Measurements from ENCODE around the gene PPP1R16B. TPM values are rescaled to one million over a fixed set of nuclear protein-coding genes. Genes with fewer than 3 reads are reported as not detected.

PPP1R16B gene
- total and polyA plus RNA-seq, 2 of the 8 experiments (the other 6 are each of a cell fraction or from before 2014, with no cell fraction given) = 2.6 to 8.9 TPM

- Histone ChIP-seq H3K23ac (ENCODE audit: insufficient read length) (no peak overlapping the region), H3K9ac (replicated peaks in 1 of 4; ENCODE audit: extremely low read depth in 1 of 4, low read depth in 3 of 4, low read length in 3 of 4) (no peak overlapping the region), H2AFZ (ENCODE audit: low read length) (no peak overlapping the region), H3K27me3 (replicated peaks in 1 of 4; ENCODE audit: control insufficient read depth in 3 of 4, extremely low read depth in 1 of 4, insufficient read depth in 3 of 4, low read length in 3 of 4) (no peaks in the 10 kb centered on the region), H3K18ac (ENCODE audit: extremely low read depth, low read length) (no peak overlapping the region), H3K4me1 (replicated peaks in 1 of 4; ENCODE audit: control insufficient read depth in 3 of 4, insufficient read depth in 4 of 4, low read length in 3 of 4) (no peaks in the 10 kb centered on the region; a peak in 1 of 7 replicates), H2BK12ac (ENCODE audit: low read depth, low read length) (no peak overlapping the region), H3K36me3 (ENCODE audit: control insufficient read depth in 2 of 4, insufficient read depth in 4 of 4, low read length in 3 of 4) (no peaks in the 10 kb centered on the region), H3K79me2 (ENCODE audit: control insufficient read depth in 1 of 2, insufficient read depth in 2 of 2, low read length in 2 of 2) (no peaks in the 10 kb centered on the region), H4K8ac (ENCODE audit: extremely low read depth, insufficient read depth, low read length) (no peak overlapping the region), H4K91ac (replicated peaks; ENCODE audit: insufficient read length, low read length) (no peak overlapping the region), H3K79me1 (ENCODE audit: low read depth, low read length) (no peaks in the 10 kb centered on the region), H3K4ac (replicated peaks; ENCODE audit: insufficient read length, low read depth, low read length) (no peak overlapping the region), H3K4me3 (ENCODE audit: extremely low read depth in 1 of 4, insufficient read depth in 2 of 4, low read depth in 3 of 4, low read length in 4 of 4) (no peak overlapping the region), H2BK15ac (ENCODE audit: low read length) (no peak overlapping the region), H3K27ac (ENCODE audit: low read depth, low read length) (no peak overlapping the region), H2AK5ac (ENCODE audit: low read depth, low read length) (no peak overlapping the region), H2BK5ac (ENCODE audit: low read depth, low read length) (no peak overlapping the region), H4K5ac (ENCODE audit: insufficient read length, low read depth, low read length) (no peak overlapping the region), H2BK120ac (replicated peaks; ENCODE audit: low read depth, low read length) (no peak overlapping the region), H2BK20ac (ENCODE audit: low read length) (no peak overlapping the region), H3K23me2 (ENCODE audit: low read depth, low read length) (no peaks in the 10 kb centered on the region), H4K20me1 (replicated peaks in 1 of 2; ENCODE audit: control insufficient read depth in 1 of 2, insufficient read depth in 2 of 2, low read length in 2 of 2) (no peaks in the 10 kb centered on the region), H3K9me3 (ENCODE audit: insufficient read depth in 2 of 2, low read depth in 1 of 2, low read length in 1 of 2) (no peaks in the 10 kb centered on the region), H3K4me2 (ENCODE audit: insufficient read depth in 1 of 2, low read depth in 2 of 2, low read length in 2 of 2) (no peak overlapping the region), H3K56ac (replicated peaks; ENCODE audit: insufficient read length, low read depth, low read length) (no peak overlapping the region), H3K14ac (ENCODE audit: insufficient read length) (no peak overlapping the region)
- ChIA-PET POLR2A (ENCODE audit: partially characterized antibody) (no interaction called here), CTCF (ENCODE audit: partially characterized antibody) (no interaction called here)
- FAIRE-seq = no peak
- 82% methylated on average over 3 of the region's 3 CpGs; no CpG with 5 or more reads in 1 of the 2 experiments for WGBS, 2 experiments (ENCODE audit: extremely low coverage in 1 of 2, insufficient coverage in 1 of 2, insufficient read length in 1 of 2, insufficient replicate concordance in 2 of 2, low coverage in 1 of 2, low lambda C conversion rate in 2 of 2, missing lambda C conversion rate in 1 of 2)
- DNase-seq (ENCODE audit: low read depth in 1 of 2, low spot score in 2 of 2) = no peak
- TF ChIP-seq ATF3 (IDR thresholded peaks at IDR 0.05; ENCODE audit: insufficient read depth, low read depth, low read length) = no peak
- no peak for TF ChIP-seq SAP30 (IDR thresholded peaks at IDR 0.05; ENCODE audit: insufficient read depth, insufficient replicate concordance, low read length)
- no peak for TF ChIP-seq RXRA (IDR thresholded peaks at IDR 0.05; ENCODE audit: insufficient read depth, low read depth, low read length)
- no peak for TF ChIP-seq SP1 (IDR thresholded peaks at IDR 0.05; ENCODE audit: low read depth, low read length)
- no peak for TF ChIP-seq CBX8 (IDR thresholded peaks at IDR 0.05; ENCODE audit: borderline replicate concordance, low read depth, low read length)
- TF ChIP-seq ZNF274 (IDR thresholded peaks at IDR 0.05; ENCODE audit: borderline replicate concordance, extremely low read depth, low read length) = no peak
- TF ChIP-seq BRCA1 (IDR thresholded peaks at IDR 0.05; ENCODE audit: low read depth, low read length) = no peak
- no peak for TF ChIP-seq GTF2F1 (IDR thresholded peaks at IDR 0.05; ENCODE audit: borderline replicate concordance, low read depth, low read length)
- no peak for TF ChIP-seq SRF (IDR thresholded peaks at IDR 0.05; ENCODE audit: low read depth, low read length)
- no peak for TF ChIP-seq EGR1 (IDR thresholded peaks at IDR 0.05; ENCODE audit: borderline replicate concordance, low read depth, low read length)
- no peak for TF ChIP-seq RAD21 (IDR thresholded peaks at IDR 0.05 in 1 of 2, conservative IDR thresholded peaks at IDR 0.05 in 1 of 2; ENCODE audit: low read depth in 2 of 2, low read length in 2 of 2)
- TF ChIP-seq HDAC2 (IDR thresholded peaks at IDR 0.05; ENCODE audit: borderline replicate concordance in 1 of 2, low read depth in 2 of 2, low read length in 2 of 2) = no peak
- no peak for TF ChIP-seq SIRT6 (IDR thresholded peaks at IDR 0.05; ENCODE audit: low read length)
- no peak for TF ChIP-seq SIN3A (conservative IDR thresholded peaks at IDR 0.05 in 1 of 2, IDR thresholded peaks at IDR 0.05 in 1 of 2; ENCODE audit: low read depth in 1 of 2, low read length in 2 of 2)
Measured at GRCh38 chr20:38798266-38798665, 7.2 kb upstream of the PPP1R16B start.
